GM18907 (cell line): ENCODE data around the gene EPAS1.

Experiments used
- ATAC-seq: cut with Tn5 transposase; IDR thresholded peaks from one replicate; pipeline ENCODE4 v1.9.1; 2021; ENCODE audit warnings: mild to moderate bottlenecking, moderate library complexity; ENCODE audit not compliant: unreplicated experiment

The EPAS1 gene

DNA sequence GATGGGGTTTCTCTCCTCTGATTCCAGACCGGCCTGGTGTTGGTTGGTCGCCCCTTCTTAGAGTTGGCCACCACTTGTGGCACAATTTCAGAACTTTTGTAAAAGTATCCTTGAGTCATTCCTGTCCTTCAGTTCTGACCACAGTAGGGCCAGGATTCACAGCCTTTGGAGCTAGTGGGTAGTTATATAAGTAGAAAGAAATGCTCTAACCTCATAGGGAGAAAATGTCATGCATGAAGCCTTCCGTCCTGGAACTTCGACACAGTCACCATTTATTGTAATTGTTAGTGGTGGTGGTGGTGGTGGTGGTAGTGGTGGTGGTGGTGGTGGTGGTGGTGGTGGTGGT, 65.4 kb downstream of the EPAS1 start:
- no peak for ATAC-seq

DNA sequence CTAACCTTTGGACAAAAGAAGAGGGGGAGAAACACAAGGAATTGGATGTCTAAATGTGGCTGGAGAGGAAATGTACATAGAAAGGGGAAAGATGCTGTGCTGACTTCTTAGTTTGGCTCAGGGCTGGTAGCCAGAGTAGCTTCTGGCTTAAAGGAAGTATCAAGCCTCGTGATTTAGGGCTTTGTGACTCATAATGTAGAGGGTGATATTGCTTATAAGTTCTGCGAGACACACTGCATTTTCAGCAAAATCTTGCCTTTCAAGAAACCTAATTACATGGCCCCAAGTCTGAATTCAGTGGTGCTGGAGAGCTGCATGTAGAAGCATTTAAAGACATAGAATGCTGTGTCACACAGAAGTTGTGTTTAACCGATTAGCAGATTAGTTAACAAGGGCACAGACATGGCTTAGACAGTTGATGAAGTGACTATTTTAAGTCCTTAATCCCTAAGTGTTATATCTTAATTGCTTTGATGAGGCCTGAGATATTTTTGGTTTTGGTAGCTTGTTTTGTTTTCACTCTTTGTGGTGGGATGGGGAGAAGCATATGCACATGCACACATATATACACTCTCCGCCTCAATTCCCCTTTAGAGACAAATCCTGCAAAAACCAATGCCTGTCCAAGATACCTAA, 66.4 kb downstream of the EPAS1 start:
- ATAC-seq, result no peak

DNA sequence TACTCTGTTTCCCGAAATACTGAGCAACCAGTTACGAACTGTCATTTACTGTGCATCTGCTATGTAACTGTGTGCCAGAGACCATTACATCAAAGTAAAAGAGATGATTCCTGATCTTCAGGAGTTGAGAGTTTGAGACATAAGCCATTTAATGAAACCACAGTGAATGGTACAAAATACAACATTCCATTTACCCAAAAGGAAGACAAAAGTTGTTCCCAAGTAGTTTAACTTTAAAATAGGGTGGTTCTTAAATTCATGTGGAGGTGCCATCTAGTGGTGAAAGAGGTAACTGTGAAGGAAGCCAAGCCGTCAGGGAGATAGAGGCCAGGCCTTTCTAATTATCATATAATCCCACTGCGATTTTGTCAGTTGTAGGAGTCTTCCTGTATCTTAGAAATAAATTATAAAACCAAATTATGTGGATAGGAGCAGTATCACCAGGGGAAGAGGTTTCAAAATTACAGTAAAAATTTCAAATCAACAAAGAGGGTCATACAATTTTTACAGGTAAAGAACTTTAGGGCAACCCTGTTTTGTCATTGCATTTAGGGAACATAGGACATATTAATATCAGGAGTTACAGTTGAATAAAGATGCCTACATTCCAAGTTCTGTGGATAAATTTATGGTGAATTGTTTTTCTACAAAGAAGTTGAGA, 67.7 kb downstream of the EPAS1 start:
- ATAC-seq, result no peak

DNA sequence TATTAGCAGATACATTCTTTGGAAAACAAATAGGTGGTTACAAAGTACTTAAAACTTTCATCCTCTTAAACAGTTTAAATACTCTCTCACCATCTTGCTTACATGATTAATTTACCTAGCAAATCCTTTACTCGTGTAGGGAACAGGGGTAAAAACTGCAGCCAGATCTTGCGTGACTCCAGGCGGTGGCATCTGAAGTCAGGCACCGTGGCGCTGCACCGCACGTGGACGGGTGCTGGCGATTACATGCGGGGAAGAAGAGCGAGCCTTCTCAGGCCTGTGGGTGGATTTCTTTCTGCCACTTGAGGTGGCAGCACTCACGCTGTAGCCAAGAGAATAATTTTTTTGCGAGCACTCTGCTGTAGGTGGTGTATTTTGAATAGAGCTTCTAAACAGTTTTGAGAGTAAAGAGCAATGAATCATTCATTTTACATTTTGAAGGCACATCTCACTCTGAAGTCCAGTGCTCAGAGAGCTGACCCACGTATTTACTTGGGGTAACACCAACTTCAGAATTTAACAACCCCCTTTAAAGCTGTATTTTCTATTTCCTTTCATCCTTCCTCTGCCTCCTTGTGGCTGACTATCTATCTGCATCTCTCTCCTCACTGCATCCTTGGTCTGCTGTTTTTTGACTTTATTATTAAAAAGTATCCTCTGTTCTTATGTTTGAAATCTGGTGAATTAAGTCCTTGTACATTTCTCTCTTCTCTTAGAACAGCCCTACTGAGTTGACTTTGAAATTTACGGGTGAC, 68.9 kb downstream of the EPAS1 start:
- ATAC-seq, result no peak

DNA sequence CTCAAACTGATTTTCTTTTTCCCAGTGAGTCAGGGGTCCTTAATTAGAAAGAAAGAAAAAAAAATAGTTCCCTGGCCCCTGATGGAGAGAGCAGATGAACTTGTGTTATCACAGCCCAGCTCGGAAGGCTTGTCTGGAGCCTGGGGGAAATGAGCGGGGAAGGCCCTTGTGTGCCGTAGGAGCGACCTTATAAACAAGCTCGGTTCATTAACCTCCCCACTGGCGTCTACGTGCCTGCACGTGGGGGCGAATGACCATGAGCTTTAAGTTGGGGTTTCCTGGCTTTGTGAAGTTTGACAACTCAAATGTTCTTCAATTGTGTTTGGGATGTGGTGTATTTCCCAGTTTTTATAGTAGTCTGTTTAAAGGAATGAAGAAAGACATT, 69.5 kb downstream of the EPAS1 start:
- ATAC-seq, result no peak

DNA sequence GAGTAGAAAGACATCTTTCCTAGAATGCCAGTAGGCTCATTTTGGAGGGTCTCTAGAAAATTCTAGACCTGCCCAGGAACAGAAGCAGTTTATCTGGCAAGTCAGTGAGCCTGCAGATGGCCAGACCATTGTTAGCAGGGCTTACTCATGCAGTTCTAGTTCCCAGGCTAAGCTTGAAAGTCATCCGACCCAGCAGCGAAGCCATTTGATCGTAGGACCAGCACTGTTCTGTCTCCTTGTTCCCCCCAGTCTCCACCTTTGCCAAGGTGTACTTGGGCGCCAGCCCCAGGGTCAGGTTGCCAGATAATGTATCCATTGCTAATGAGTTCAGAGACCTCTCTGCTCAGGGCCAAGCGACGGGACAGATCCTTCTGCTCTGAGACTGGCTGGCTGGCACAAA, 70.1 kb downstream of the EPAS1 start:
- ATAC-seq, result no peak

DNA sequence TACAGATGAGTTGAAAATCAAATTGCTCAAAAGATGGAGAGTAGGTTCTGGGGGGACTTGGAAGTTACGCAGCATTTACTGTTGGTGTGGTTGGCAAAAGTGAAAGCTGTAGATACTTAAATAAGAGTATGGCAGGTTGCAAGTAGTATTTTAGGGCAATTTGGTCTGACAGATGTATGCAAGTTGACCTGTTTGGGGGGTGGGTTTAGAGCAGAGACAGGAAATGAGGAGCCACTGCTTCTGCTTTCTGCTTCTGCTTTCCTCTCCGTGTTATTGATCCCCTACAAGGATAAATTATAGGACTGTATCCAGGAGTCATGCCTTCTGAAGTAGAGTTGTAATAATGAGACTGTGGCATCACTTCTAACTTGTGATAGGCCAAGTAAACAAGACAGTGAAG, 71.2 kb downstream of the EPAS1 start:
- no peak for ATAC-seq

DNA sequence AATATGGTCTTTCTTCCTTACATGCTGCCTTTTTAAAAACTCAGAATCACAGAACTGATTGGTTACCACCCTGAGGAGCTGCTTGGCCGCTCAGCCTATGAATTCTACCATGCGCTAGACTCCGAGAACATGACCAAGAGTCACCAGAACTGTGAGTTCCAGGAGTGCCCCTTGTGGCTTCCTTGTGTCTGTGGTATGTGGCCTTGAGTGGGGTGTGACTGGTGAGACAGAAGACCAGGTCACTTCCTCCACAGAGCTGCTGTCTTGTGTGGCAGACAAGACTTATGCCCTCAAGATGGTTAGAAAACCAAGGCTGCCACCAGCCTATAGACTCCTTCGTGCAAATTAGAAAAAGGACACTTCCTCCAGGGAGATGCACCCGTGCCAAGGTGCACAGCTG, 72.6 kb downstream of the EPAS1 start:
- ATAC-seq, result no peak

DNA sequence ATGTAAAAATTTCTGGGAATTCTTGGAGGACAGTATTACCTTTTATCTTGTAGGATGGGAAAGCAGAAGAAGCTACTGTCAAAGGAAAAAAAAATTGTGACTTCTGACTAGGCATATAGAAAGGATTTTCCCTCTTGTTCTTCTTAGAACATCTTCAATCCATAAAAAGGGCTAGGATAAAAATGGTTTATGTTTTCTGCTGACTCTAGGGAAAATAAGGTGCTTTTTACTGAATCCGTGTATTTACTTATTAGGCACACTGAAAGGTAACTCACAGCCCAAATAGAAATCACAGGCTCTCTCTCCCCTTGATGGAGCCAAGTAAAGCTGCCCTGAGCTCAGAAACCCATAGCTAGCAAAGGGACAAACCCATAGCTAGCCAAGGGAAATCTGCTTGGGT, 74.6 kb downstream of the EPAS1 start:
- no peak for ATAC-seq

DNA sequence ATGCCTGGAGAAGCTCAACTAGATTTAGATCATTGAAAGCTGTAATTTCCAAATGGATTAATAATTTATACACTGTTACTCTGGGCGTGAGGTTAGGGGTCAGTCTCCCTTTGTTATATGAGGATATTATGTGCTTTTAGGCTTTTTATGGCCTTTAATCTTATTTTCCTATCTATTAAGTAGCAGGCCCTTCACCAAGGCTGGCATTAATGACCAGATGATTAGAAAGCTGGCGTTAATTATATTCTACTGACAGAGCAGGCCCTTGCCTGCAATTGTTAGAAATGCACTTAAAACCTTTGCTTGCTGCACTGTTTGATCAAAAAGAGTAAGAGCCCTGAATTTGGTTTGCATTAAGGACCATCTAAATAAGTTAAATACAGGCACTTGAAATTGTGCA, 75.3 kb downstream of the EPAS1 start:
- no peak for ATAC-seq

DNA sequence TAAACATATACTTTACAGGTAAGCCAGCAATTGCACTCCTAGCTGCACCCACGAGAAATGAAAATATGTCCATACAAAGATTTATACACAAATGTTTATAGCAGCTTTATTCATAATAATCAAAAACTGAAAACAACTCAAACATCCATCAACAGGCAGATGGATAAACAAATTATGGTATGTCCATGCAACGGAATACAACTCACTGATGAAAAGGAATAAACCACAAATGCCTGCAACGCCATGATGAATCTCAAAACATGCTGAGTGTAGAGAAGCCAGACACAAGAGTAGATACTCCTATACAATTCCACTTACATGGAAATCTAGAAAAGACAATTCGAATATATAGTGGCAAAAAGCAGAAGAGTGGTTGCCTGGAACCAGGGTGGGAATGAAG, 76.0 kb downstream of the EPAS1 start:
- no peak for ATAC-seq

DNA sequence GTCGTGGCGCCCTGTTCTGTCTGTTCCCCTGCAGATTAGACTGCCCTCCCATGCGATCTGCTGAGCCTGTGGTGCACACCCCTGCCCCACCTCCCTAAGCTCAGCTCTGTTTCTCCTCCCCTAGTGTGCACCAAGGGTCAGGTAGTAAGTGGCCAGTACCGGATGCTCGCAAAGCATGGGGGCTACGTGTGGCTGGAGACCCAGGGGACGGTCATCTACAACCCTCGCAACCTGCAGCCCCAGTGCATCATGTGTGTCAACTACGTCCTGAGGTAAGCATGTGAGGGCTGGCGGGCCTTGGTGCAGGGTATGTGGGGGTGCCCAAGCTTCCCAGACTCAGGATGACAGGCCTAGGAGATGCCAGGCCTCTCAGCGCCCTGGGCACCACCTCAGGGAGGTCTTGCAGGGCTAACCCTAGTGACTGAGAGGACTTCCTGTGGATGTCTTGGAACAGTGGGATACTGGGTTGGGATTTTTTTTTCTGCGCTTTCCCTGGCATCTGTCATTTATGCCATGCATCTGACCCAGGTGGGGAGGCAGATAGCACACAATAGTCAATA, 78.4 kb downstream of the EPAS1 start:
- ATAC-seq, result no peak

DNA sequence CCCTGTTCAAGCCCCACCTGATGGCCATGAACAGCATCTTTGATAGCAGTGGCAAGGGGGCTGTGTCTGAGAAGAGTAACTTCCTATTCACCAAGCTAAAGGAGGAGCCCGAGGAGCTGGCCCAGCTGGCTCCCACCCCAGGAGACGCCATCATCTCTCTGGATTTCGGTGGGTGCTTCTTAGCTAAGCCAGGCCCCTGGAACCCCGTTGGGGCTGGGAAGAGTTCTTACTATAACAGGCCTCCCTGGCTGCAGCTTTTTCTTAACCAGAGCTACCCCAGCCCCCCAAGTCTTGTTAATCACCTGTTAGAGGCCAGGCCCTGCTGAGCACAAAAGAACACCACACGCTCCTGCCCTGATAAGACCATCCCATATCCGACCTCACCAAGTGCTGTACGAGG, 79.4 kb downstream of the EPAS1 start:
- ATAC-seq, result no peak

DNA sequence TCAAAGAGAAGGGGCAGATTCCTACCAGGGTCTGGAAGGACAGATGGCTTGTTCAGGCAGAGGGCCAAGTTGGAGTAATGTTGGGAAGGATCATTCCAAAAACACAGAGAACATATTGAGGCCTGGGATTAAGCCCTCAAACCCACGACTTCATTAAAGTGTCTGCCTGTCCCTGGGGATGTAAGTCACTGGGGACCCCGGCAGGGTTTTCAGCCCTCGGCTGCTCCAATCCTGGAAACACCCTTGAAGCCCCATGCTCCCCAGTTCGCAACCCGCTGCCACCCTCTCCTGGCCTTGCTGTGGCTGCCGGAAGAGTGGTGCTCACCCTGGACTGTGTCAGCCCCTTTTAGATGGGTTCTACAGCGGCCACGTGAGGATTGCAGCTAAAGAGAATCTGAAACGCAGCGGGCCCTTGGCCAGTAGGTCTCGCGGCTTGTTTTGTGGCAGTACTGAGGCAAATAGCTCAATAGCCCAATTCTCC, 79.9 kb downstream of the EPAS1 start:
- no peak for ATAC-seq

DNA sequence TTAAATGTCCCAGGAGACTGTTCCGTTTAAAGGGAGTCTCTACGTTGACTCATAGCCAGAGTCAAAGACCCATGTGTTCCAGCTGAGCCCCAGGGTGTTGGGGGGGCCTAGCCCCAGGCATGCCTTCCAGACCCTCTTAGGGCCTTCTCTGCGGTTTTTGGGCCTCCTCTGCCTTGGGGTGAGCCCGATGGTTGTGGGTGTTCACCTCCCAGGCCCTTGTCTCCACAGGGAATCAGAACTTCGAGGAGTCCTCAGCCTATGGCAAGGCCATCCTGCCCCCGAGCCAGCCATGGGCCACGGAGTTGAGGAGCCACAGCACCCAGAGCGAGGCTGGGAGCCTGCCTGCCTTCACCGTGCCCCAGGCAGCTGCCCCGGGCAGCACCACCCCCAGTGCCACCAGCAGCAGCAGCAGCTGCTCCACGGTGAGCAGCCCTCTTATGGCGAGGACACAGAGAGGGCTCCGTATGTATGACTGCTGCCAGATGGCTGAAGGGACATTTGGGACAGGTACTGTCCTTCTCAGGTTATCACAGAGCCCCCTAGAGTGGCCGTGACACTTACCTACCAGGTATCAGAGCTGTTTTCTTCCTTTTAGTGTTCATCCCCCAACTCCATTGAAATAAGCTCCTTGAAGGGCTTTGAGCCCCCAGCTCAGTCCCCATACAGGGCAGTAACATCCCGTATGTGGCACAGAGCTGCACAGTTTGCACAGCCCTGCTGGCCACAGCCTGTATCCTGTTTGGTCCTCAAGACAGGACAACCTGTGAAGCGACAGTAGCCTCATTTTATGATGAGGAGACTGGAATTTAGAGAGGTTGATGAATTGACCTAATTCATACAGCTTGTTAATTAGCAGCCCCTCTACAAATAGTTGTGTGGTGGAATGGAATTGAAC, 80.7 kb downstream of the EPAS1 start:
- no peak for ATAC-seq

DNA sequence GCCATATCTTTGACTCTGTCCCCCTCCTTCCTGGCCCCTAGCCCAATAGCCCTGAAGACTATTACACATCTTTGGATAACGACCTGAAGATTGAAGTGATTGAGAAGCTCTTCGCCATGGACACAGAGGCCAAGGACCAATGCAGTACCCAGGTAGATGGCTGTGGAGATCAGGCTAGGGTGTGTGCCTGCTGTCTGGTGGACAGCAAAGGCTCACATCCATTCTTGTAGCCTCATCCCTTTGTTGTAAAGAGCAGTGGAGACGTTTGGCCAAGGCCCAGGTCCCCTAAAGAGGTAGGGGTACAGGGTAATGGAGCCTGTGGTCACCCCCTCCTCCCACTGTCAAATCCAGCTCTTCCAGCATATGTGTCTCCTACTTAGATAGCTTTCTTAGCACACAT, 81.4 kb downstream of the EPAS1 start:
- no peak for ATAC-seq

DNA sequence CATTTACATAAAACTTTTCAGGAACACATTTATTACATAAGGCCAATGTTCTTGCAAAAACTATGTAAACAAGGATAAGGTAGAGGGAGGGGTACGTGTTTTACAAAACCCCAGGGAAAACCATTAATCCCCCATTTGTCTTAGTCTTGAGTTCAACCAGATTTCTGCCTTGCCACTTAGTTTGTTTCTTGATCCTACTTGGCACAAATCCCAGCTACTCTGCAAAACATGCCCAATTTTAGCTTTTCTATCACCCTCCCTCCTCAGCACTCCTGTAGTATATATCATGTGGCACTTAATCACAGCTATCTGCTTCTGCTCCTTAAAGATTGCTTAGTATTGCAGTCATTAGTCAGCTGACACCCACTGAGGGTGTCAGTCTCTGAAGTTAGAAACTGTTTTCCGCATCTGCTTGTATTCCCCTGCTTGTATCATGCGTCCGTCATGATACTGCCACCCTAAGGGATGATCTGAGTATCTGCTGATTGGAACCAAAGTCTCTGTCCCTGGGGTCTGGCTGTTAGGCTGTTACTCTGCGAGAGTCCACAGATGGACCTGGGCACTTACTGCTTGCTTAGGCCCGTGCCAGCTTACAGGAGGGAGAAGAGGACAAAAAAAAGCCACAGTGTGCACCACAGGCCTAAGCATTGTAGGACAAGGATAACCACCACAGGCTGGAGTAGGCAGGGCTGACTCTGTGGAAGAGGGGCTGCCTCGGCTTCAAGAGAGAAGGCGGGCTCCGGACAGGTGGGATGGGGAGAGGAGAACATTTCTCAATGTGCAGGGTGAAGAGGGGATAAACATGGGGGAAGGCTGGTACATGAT, 82.2 kb downstream of the EPAS1 start:
- ATAC-seq, result no peak

DNA sequence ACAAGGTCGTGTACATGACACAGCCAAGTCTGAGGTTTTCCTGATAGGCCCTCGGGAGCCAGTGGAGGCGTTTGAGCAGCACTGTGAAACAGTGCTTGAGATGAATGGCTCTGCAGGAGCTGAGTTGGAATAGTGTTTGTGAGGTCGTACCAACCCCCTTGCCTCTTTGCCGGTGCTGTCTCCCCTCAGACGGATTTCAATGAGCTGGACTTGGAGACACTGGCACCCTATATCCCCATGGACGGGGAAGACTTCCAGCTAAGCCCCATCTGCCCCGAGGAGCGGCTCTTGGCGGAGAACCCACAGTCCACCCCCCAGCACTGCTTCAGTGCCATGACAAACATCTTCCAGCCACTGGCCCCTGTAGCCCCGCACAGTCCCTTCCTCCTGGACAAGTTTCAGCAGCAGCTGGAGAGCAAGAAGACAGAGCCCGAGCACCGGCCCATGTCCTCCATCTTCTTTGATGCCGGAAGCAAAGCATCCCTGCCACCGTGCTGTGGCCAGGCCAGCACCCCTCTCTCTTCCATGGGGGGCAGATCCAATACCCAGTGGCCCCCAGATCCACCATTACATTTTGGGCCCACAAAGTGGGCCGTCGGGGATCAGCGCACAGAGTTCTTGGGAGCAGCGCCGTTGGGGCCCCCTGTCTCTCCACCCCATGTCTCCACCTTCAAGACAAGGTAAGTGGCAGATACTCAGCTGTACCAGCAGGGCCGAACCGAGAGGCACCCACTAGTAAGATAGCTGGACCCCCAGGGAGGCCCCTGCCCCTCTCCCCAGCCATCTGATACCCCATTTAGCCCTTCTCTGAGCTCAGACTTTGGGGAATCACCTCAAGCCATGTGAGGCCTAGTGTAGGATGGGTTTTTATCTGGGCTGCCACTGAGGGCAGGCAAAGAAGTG, 83.1 kb downstream of the EPAS1 start:
- no peak for ATAC-seq

DNA sequence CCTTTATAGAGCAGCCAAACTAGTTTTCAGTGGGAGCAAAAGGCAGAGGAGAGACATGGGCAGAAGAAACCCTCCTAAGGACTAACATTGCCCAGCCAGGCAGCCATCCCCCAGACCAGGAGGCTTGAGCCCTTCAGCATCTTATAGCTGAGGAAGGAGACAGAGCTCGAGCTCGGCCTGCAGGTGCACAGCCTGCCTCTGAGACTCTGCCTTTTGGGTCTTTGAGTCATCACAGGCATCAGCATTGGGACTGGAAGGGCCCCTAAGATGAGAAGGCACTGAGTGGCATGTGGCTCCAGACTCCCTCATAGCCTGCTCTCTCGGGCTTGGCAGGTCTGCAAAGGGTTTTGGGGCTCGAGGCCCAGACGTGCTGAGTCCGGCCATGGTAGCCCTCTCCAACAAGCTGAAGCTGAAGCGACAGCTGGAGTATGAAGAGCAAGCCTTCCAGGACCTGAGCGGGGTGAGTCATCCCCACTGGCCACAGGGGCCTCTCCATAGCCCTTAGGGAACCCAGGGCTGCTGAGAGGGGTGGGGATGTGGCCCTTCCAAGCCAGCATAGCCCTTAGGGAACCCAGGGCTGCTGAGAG, 84.1 kb downstream of the EPAS1 start:
- no peak for ATAC-seq
